HepG2 (cell line): Measurements from ENCODE around the gene ADORA2B. TPM values are rescaled to one million over a fixed set of nuclear protein-coding genes. Genes with fewer than 3 reads are reported as not detected.

Experiments
- BRD4 ChIP-seq: sonication (generic); formaldehyde crosslinking; IDR thresholded peaks from 2 replicates; pipeline ENCODE4 v1.4.0; 2020; ENCODE audit warnings: missing genetic modification reagents
- MZF1 ChIP-seq: sonication (generic); formaldehyde crosslinking; IDR thresholded peaks from 2 replicates; pipeline ENCODE4 v1.8.1; 2023; ENCODE audit warnings: mild to moderate bottlenecking, missing genetic modification reagents, borderline replicate concordance
- SRY ChIP-seq: sonication (generic); formaldehyde crosslinking; IDR thresholded peaks from 2 replicates; pipeline ENCODE4 v1.8.0; 2022; ENCODE audit warnings: mild to moderate bottlenecking, missing genetic modification reagents
- ZNF333 ChIP-seq: sonication (generic); formaldehyde crosslinking; IDR thresholded peaks from 2 replicates; pipeline ENCODE4 v1.4.0; 2020; ENCODE audit warnings: mild to moderate bottlenecking, missing genetic modification reagents, borderline replicate concordance
- ZNF501 ChIP-seq: sonication (generic); formaldehyde crosslinking; IDR thresholded peaks from 2 replicates; pipeline ENCODE4 v1.5.1; 2020; ENCODE audit warnings: mild to moderate bottlenecking, moderate library complexity, missing genetic modification reagents
- ZNF547 ChIP-seq: sonication (generic); formaldehyde crosslinking; IDR thresholded peaks from 2 replicates; pipeline ENCODE4 v1.5.1; 2020; ENCODE audit warnings: mild to moderate bottlenecking, missing genetic modification reagents
- polyA plus RNA-seq, 8 experiments: library from polyadenylated mRNA; depleted of rRNA in 3 of 8; stranded (reverse) in 7 of 8; unstranded in 1 of 8; fragments of >200 nt; fragmentation: Illumina TruSeq in 4 of 8; extraction: Trizol in 4 of 8; gene quantifications; 2 replicates each; pipeline versions ENCODE4 v1.2.1 to v1.2.3, GENCODE V29; 2011 to 2016; ENCODE audit warnings: low read depth in 4 of 8, missing spikeins in 1 of 8, mixed read lengths in 1 of 8; ENCODE audit not compliant: insufficient read depth in 1 of 8
- total RNA-seq, 5 experiments: library from RNA; depleted of rRNA; stranded (reverse); fragments of >200 nt; fragmentation: Illumina TruSeq; extraction: Trizol; gene quantifications; 2 replicates each; pipeline ENCODE4 v1.2.3, GENCODE V29; 2016; ENCODE audit warnings: low read depth in 1 of 5
- TF ChIP-seq, protein P1 (sequence below), 2 experiments: fragments of 450-650 bp in 1 of 2; sonication (generic) in 1 of 2; formaldehyde crosslinking in 1 of 2; IDR thresholded peaks; 2 replicates each; pipeline versions ENCODE4 v1.6.1 to v1.8.0; 2016 to 2022; ENCODE audit warnings: antibody characterized with exemption in 1 of 2, mild to moderate bottlenecking in 1 of 2, missing genetic modification reagents in 1 of 2

ADORA2B gene
- total and polyA plus RNA-seq, 2 of the 13 experiments (the other 11 are each of a cell fraction or from before 2014, with no cell fraction given): 10.4 to 20.0 TPM

DNA sequence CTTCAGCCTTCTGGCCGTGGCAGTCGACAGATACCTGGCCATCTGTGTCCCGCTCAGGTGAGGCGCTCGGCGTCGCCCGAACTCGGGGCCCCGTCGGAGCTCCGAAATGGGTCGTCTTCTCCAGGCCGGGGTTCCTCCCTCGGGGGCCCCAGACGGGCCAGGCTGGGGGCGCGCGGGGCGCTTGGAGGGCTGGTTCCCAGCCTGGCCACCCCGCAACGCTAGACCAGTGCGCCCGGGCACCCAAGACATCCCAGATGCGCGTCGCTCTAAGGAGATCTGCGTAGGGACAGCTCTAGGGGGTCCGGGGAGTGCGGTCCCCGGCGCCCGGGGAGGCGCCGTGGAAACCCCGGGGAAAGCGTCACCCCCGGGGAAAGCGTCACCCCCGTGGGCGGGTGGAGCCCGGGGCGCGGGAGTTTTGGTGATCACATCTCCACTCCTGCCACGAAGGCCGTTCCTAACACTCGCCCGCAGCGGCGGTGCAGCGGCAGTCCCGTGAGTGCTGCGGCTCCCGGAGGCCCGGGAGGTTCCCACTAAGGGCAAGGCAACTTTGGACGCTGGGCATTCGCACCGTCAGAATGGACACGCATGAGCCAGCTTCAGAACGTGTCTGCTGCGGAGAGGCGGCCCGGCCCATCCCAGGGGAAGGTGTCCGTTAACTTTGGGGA lies 729 bp downstream of the ADORA2B start (continued):
- TF ChIP-seq, protein P1, sequence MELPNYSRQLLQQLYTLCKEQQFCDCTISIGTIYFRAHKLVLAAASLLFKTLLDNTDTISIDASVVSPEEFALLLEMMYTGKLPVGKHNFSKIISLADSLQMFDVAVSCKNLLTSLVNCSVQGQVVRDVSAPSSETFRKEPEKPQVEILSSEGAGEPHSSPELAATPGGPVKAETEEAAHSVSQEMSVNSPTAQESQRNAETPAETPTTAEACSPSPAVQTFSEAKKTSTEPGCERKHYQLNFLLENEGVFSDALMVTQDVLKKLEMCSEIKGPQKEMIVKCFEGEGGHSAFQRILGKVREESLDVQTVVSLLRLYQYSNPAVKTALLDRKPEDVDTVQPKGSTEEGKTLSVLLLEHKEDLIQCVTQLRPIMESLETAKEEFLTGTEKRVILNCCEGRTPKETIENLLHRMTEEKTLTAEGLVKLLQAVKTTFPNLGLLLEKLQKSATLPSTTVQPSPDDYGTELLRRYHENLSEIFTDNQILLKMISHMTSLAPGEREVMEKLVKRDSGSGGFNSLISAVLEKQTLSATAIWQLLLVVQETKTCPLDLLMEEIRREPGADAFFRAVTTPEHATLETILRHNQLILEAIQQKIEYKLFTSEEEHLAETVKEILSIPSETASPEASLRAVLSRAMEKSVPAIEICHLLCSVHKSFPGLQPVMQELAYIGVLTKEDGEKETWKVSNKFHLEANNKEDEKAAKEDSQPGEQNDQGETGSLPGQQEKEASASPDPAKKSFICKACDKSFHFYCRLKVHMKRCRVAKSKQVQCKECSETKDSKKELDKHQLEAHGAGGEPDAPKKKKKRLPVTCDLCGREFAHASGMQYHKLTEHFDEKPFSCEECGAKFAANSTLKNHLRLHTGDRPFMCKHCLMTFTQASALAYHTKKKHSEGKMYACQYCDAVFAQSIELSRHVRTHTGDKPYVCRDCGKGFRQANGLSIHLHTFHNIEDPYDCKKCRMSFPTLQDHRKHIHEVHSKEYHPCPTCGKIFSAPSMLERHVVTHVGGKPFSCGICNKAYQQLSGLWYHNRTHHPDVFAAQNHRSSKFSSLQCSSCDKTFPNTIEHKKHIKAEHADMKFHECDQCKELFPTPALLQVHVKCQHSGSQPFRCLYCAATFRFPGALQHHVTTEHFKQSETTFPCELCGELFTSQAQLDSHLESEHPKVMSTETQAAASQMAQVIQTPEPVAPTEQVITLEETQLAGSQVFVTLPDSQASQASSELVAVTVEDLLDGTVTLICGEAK (IDR thresholded peaks at IDR 0.05): no peak
- TF ChIP-seq, protein P1 (CRISPR knock-in tag; IDR thresholded peaks at IDR 0.05): 0 out of 2 replicates have a peak, but pooled peaks have one; percentile 5
- peak; percentile 18 for TF ChIP-seq SRY (CRISPR knock-in tag)
- no peak for TF ChIP-seq ZNF547
- no peak; the same call in 1 of the 2 replicates for TF ChIP-seq ZNF333
- 0 out of 2 replicates have a peak, but pooled peaks have one; percentile 16 for TF ChIP-seq ZNF501 (CRISPR knock-in tag)
- no peak for TF ChIP-seq MZF1 (CRISPR knock-in tag)
- TF ChIP-seq BRD4 (CRISPR knock-in tag): no peak
- TF ChIP-seq, all 625 proteins: peak for 38
